HG03378 (cell line): ENCODE results near the gene SMS.

Source experiments
- ATAC-seq: cut with Tn5 transposase; IDR thresholded peaks from one replicate; pipeline ENCODE4 v1.9.1; 2021; ENCODE audit warnings: mild to moderate bottlenecking, moderate library complexity; ENCODE audit not compliant: unreplicated experiment

The SMS gene

GRCh38 chrX:22033818-22034217, 93.3 kb downstream of the SMS start:
- no peak for ATAC-seq

GRCh38 chrX:22035236-22035635, 94.7 kb downstream of the SMS start:
- ATAC-seq, result no peak

- no peak for ATAC-seq
Measured at GRCh38 chrX:22037225-22037624, 96.7 kb downstream of the SMS start.

GRCh38 chrX:22037911-22038537, 97.5 kb downstream of the SMS start:
- no peak for ATAC-seq

GRCh38 chrX:22039541-22039940, 99.0 kb downstream of the SMS start:
- no peak for ATAC-seq

- ATAC-seq, result no peak
Measured at GRCh38 chrX:22040184-22040583, 99.7 kb downstream of the SMS start.

- no peak for ATAC-seq
Measured at GRCh38 chrX:22041907-22042530, 101.5 kb downstream of the SMS start.

- ATAC-seq, result no peak
Measured at GRCh38 chrX:22043872-22044271, 103.4 kb downstream of the SMS start.
